ENCODE data around the gene NWD2.

- no peak for TF ChIP-seq CTCF (IDR thresholded peaks at IDR 0.05; ENCODE audit: insufficient read depth, low read length)
- no peak for TF ChIP-seq POLR2AphosphoS5 (IDR thresholded peaks at IDR 0.05; ENCODE audit: low read depth)
Observed at GRCh38 chr4:37442062-37442323, 197.4 kb downstream of the NWD2 start.
